WTC11 (cell line): ENCODE measurements around the gene NAXE. TPM values are rescaled to one million over a fixed set of nuclear protein-coding genes. Genes with fewer than 3 reads are reported as not detected.

Experiments used
- ATAC-seq: fragments of 200-7000 bp; cut with Tn5 transposase; 2 replicates; pipeline ENCODE4 v1.10.0; 2021; ENCODE audit warnings: mild to moderate bottlenecking, moderate library complexity
- CTCF ChIA-PET: fragments of 300-600 bp; sonication (Branson Sonifier 250); formaldehyde crosslinking; loops from one replicate; lab custom pipeline; 2021; ENCODE audit warnings: antibody characterized with exemption; lab: Charles Lee
- POLR2A ChIA-PET: fragments of 350-600 bp; sonication (Branson Sonifier 250); formaldehyde crosslinking; loops from one replicate; lab custom pipeline; 2021; ENCODE audit warnings: antibody characterized with exemption; lab: Charles Lee
- DNase-seq: peaks from one replicate; pipeline ENCODE4 v3.0.0; 2021; ENCODE audit warnings: low spot score
- H3K27ac Mint-ChIP-seq: 2 replicates; pipeline ENCODE4 v1.8.0; 2021; ENCODE audit warnings: mixed read lengths
- H3K27me3 Mint-ChIP-seq: 2 replicates; pipeline ENCODE4 v1.8.0; 2021; ENCODE audit warnings: low read depth, mild to moderate bottlenecking, moderate library complexity, mixed read lengths
- H3K36me3 Mint-ChIP-seq: 2 replicates; pipeline ENCODE4 v1.8.0; 2021; ENCODE audit warnings: mixed read lengths
- H3K4me1 Mint-ChIP-seq: 2 replicates; pipeline ENCODE4 v1.8.0; 2022; ENCODE audit warnings: mixed read lengths
- H3K4me3 Mint-ChIP-seq: 2 replicates; pipeline ENCODE4 v1.8.0; 2021; ENCODE audit warnings: mild to moderate bottlenecking, moderate library complexity, mixed read lengths
- H3K9me3 Mint-ChIP-seq: 2 replicates; pipeline ENCODE4 v1.8.0; 2021; ENCODE audit warnings: mixed read lengths
- ARID4B ChIP-seq: sonication (generic); formaldehyde crosslinking; IDR thresholded peaks from 2 replicates; pipeline ENCODE4 v1.8.0; 2023; ENCODE audit warnings: missing genetic modification reagents, mild to moderate bottlenecking, borderline replicate concordance
- ATF2 ChIP-seq: sonication (generic); formaldehyde crosslinking; IDR thresholded peaks from 2 replicates; pipeline ENCODE4 v1.8.1; 2022; ENCODE audit warnings: low read depth, missing genetic modification reagents, borderline replicate concordance
- E2F4 ChIP-seq: sonication (generic); formaldehyde crosslinking; IDR thresholded peaks from 2 replicates; pipeline ENCODE4 v1.8.1; 2022; ENCODE audit warnings: low read depth, mild to moderate bottlenecking, moderate library complexity, missing genetic modification reagents, borderline replicate concordance
- ERG ChIP-seq: fragments of 250-450 bp; sonication (Bioruptor Pico); IDR thresholded peaks from 2 replicates; pipeline ENCODE4 v1.8.0; 2021; ENCODE audit warnings: mild to moderate bottlenecking
- ETV6 ChIP-seq: sonication (generic); formaldehyde crosslinking; IDR thresholded peaks from 2 replicates; pipeline ENCODE4 v1.8.1; 2022; ENCODE audit warnings: mild to moderate bottlenecking, missing genetic modification reagents
- GTF2I ChIP-seq: fragments of 250-450 bp; sonication (Bioruptor Pico); conservative IDR thresholded peaks from 2 replicates; pipeline ENCODE4 v1.4.0; 2021; ENCODE audit warnings: mild to moderate bottlenecking
- HMGA2 ChIP-seq: fragments of 250-450 bp; sonication (Bioruptor Pico); IDR thresholded peaks from 2 replicates; pipeline ENCODE4 v1.4.0; 2021; ENCODE audit warnings: mild to moderate bottlenecking, moderate library complexity
- IRF1 ChIP-seq: sonication (generic); formaldehyde crosslinking; IDR thresholded peaks from 2 replicates; pipeline ENCODE4 v1.8.0; 2023; ENCODE audit warnings: missing genetic modification reagents
- MXD4 ChIP-seq: fragments of 250-450 bp; sonication (Bioruptor Pico); IDR thresholded peaks from 2 replicates; pipeline ENCODE4 v1.8.0; 2021; ENCODE audit warnings: mild to moderate bottlenecking, moderate library complexity, borderline replicate concordance
- NFE2L1 ChIP-seq: sonication (generic); formaldehyde crosslinking; IDR thresholded peaks from 2 replicates; pipeline ENCODE4 v1.8.1; 2023; ENCODE audit warnings: missing genetic modification reagents
- PRRX2 ChIP-seq: fragments of 250-450 bp; sonication (Bioruptor Pico); IDR thresholded peaks from 2 replicates; pipeline ENCODE4 v1.8.0; 2021; ENCODE audit warnings: mild to moderate bottlenecking
- RORB ChIP-seq: fragments of 250-450 bp; sonication (Bioruptor Pico); IDR thresholded peaks from 2 replicates; pipeline ENCODE4 v1.9.0; 2021; ENCODE audit warnings: mild to moderate bottlenecking
- SMAD3 ChIP-seq: sonication (generic); formaldehyde crosslinking; IDR thresholded peaks from 2 replicates; pipeline ENCODE4 v1.8.0; 2022; ENCODE audit warnings: missing genetic modification reagents, mild to moderate bottlenecking, borderline replicate concordance
- SP1 ChIP-seq: sonication (generic); formaldehyde crosslinking; conservative IDR thresholded peaks from 2 replicates; pipeline ENCODE4 v1.8.1; 2022; ENCODE audit warnings: missing genetic modification reagents
- ZBTB43 ChIP-seq: sonication (generic); formaldehyde crosslinking; IDR thresholded peaks from 2 replicates; pipeline ENCODE4 v1.8.1; 2023; ENCODE audit warnings: mild to moderate bottlenecking, missing genetic modification reagents
- ZNF138 ChIP-seq: sonication (generic); formaldehyde crosslinking; conservative IDR thresholded peaks from 2 replicates; pipeline ENCODE4 v1.8.1; 2022; ENCODE audit warnings: mild to moderate bottlenecking, moderate library complexity, missing genetic modification reagents
- ZNF232 ChIP-seq: sonication (generic); formaldehyde crosslinking; IDR thresholded peaks from 2 replicates; pipeline ENCODE4 v1.8.0; 2022; ENCODE audit warnings: mild to moderate bottlenecking, missing genetic modification reagents
- ZNF416 ChIP-seq: fragments of 250-450 bp; sonication (Bioruptor Pico); IDR thresholded peaks from 2 replicates; pipeline ENCODE4 v1.9.0; 2021; ENCODE audit warnings: mild to moderate bottlenecking, inconsistent platforms
- ZNF532 ChIP-seq: fragments of 250-450 bp; sonication (Bioruptor Pico); IDR thresholded peaks from 2 replicates; pipeline ENCODE4 v1.9.0; 2021; ENCODE audit warnings: mild to moderate bottlenecking, borderline replicate concordance
- ZNF671 ChIP-seq: fragments of 250-450 bp; sonication (Bioruptor Pico); IDR thresholded peaks from 2 replicates; pipeline ENCODE4 v1.8.0; 2021; ENCODE audit warnings: mild to moderate bottlenecking
- total RNA-seq: library from RNA; stranded (reverse); gene quantifications from 3 replicates; pipeline ENCODE4 v1.2.3, GENCODE V29; 2021

The NAXE gene
- total RNA-seq, 1 experiment from 2014 or later, result 81.6 TPM

- TF ChIP-seq ARID4B (CRISPR knock-in tag) (no peak), RORB (CRISPR knock-in tag) (no peak), MXD4 (CRISPR knock-in tag) (no peak), ZNF671 (no peak), ZNF232 (CRISPR knock-in tag) (no peak), ZBTB43 (no peak), ETV6 (CRISPR knock-in tag) (no peak), ZNF532 (CRISPR knock-in tag) (no peak), ZNF416 (no peak)
Measured at GRCh38 chr1:156619582-156619955, 28.0 kb downstream of the NAXE start (continued).

- peaks cover 13% of the 10 kb centered on the region for H3K4me1 Mint-ChIP-seq
- POLR2A ChIA-PET, result interaction anchor here (0.7 kb wide), 1 partner anchor 70 kb away, joined by 3 read pairs; no protein-coding TSS in a partner anchor
- CTCF ChIA-PET, result interaction anchor here (0.7 to 13.2 kb wide), 13 partner anchors 9 to 305 kb away, joined by 3 to 365 read pairs (median 18); partner anchors contain the start of genes BCAN, GPATCH4 and NES
- ATAC-seq, result no peak
- no peak overlapping the region for H3K27ac Mint-ChIP-seq
- H3K9me3 Mint-ChIP-seq, result no peaks in the 10 kb centered on the region
- peaks cover 82% of the 10 kb centered on the region for H3K27me3 Mint-ChIP-seq
- DNase-seq, result no peak
- no peaks in the 10 kb centered on the region for H3K36me3 Mint-ChIP-seq
- peak overlapping the region; percentile 38 for H3K4me3 Mint-ChIP-seq
- TF ChIP-seq HMGA2 (CRISPR knock-in tag) (no peak), SP1 (CRISPR knock-in tag) (no peak), ERG (no peak), E2F4 (CRISPR knock-in tag) (no peak), ZBTB43 (no peak), IRF1 (CRISPR knock-in tag) (no peak), ATF2 (no peak), GTF2I (CRISPR knock-in tag) (no peak), SMAD3 (CRISPR knock-in tag) (no peak), PRRX2 (no peak), NFE2L1 (CRISPR knock-in tag) (no peak), ZNF138 (CRISPR knock-in tag) (no peak)
Measured at GRCh38 chr1:156622581-156623297, 31.2 kb downstream of the NAXE start.
